GM12864 (cell line): ENCODE data around the gene SHISA3.

Experiments
- DNase-seq: peaks from one replicate; pipeline ENCODE4 v3.0.0-alpha.2; 2011; ENCODE audit warnings: low read depth
- H3K4me3 ChIP-seq: 2 replicates; pipeline ENCODE4 v1.5.1; 2011; ENCODE audit warnings: mild to moderate bottlenecking, low read depth, low read length, control low read depth
- TF ChIP-seq, protein P1 (sequence below): IDR thresholded peaks from 2 replicates; pipeline ENCODE4 v1.5.1; 2011; ENCODE audit warnings: low read depth, mild to moderate bottlenecking, moderate library complexity, low read length, control low read depth, inconsistent platforms; ENCODE audit errors: missing control alignments

The SHISA3 gene

DNA sequence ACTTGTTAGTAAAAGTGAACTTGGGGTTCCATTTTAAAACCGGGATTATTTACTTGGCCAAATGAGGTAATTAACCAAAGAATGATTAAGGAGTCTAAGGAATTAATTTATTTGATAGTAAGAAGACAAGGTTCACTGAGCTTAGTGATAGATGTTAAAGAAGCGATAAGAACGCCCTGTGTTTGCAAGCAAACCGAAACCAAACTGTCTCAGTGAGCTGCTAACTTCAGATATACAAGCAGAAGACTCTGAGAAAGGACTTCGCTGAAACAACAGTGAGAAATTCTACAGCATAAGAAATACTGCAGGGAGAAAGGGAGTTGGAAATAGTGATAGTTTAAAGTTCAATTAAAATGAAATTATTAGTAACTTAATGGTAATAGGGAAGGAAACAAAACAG is 37.6 kb upstream of the SHISA3 start:
- TF ChIP-seq, protein P1, sequence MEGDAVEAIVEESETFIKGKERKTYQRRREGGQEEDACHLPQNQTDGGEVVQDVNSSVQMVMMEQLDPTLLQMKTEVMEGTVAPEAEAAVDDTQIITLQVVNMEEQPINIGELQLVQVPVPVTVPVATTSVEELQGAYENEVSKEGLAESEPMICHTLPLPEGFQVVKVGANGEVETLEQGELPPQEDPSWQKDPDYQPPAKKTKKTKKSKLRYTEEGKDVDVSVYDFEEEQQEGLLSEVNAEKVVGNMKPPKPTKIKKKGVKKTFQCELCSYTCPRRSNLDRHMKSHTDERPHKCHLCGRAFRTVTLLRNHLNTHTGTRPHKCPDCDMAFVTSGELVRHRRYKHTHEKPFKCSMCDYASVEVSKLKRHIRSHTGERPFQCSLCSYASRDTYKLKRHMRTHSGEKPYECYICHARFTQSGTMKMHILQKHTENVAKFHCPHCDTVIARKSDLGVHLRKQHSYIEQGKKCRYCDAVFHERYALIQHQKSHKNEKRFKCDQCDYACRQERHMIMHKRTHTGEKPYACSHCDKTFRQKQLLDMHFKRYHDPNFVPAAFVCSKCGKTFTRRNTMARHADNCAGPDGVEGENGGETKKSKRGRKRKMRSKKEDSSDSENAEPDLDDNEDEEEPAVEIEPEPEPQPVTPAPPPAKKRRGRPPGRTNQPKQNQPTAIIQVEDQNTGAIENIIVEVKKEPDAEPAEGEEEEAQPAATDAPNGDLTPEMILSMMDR, result no peak
- no peak for DNase-seq
- no peak overlapping the region for H3K4me3 ChIP-seq

DNA sequence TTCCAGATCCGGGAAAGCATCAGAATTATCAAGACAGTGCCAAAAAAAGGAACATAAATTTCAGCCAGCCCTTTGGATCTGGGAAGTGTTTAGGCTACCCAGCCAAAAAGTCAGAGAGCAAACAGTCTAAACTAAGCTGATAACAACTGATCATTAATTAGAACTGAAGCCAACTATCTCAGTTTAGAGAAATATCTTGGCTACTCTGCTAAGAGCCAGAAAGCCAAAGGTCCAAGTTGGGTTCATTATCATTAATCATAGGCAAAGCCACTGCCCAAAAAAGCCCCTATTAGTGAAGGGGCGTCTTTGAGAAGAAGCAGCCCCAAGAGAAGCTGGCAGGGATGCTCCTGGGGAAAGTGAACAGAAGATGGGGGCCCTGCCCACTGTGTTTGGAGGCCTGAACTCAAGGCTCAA is 37.0 kb upstream of the SHISA3 start:
- no peak overlapping the region for H3K4me3 ChIP-seq

DNA sequence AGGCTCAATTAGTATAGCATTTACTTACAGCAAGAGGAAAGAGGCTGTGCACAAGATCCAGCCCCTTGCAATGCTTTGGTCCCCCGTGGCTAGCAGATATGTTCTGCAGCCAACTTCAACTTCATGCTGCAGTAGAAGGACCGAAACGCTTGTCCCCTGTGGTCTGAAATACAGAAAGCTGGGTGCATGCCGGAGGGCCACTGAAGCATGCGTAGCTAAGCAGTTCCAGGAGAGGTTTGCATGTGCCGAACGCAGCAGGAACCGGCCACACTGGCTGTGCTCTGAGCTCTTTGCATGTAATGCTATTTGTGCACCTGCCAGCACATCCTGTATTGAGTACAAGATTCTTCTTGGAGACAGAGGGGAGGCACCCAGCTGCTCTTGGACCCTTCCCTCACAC is 35.8 kb upstream of the SHISA3 start:
- no peak overlapping the region for H3K4me3 ChIP-seq
- TF ChIP-seq, protein P1, result no peak
- DNase-seq, result no peak

More for the DNA sequence above, 37.0 kb upstream of the SHISA3 start:
- TF ChIP-seq, protein P1, result no peak
- no peak for DNase-seq

DNA sequence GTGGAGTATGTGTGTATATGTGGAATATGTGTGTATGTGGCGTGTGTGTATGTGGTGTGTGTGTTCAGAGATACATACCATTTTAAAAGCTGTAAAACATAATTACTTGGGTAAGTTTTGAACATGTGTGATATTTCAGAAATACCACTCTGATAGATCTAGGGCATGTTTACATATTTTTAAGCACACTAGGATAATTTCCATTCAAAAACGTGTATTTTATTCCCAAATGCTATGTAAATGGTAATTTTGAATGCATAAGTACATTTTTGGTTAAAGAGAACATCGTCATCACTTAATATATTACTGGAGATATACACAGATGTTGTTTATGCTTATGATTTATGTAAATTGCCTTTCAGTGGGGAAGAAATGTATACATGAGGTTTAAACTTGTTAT is 34.7 kb upstream of the SHISA3 start:
- H3K4me3 ChIP-seq, result no peak overlapping the region
- TF ChIP-seq, protein P1, result no peak
- DNase-seq, result no peak

DNA sequence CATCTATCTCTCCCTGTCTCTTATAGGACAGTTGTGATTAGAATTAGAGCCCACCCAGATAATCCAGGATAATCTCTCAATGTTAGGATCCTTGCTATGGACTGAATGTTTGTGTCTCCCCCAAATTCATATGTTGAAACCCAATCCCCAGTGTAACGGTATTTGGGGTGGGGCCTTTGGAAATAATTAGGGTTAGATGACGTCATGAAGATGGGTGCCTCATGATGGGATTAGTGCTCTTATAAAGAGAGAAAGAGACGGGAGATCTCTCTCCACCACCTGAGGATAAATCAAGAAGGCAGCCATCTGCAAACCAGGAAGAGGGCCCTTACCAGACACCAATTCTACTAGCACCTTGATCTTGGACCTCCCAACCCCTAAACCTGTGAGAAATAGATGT is 33.7 kb upstream of the SHISA3 start:
- TF ChIP-seq, protein P1, result no peak
- no peak for DNase-seq
- H3K4me3 ChIP-seq, result no peak overlapping the region

DNA sequence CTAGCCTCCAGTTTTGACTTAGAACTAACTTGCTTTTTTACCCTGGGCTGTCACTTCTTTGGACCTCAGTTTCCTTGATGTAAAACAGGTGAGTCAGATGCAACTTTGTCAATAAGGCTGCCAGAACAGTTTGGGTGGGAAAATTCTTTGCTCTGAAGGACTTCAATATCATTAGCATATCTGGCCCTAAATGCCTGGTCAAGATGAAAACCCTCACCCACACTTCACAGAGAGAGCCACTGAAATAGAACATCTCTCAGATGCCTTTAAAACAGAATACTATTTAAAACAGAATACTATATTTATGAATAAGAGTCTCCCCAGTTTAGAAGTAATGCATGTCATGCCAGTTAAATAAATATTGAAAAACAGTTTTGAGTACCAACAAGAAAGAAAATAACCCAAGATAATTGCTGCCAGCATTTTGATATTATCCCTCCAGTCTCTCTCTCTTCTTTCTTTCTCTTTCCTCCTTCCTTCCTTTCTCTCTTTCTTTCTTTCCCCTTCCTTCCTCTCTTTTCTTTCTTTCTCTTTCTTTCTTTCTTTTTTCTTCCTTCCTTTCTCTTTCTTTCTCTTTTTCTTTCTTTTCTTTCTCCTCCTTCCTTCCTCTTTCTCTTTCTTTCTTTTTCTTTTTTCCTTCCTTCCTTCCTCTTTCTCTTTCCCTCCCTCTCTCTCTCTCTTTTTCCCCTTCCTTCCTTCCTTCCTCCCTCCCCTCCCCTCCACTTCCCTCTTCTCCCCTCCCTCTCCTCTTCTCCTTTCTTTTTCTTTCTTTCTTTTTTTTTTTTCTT is 32.8 kb upstream of the SHISA3 start:
- DNase-seq, result no peak
- TF ChIP-seq, protein P1, result no peak

DNA sequence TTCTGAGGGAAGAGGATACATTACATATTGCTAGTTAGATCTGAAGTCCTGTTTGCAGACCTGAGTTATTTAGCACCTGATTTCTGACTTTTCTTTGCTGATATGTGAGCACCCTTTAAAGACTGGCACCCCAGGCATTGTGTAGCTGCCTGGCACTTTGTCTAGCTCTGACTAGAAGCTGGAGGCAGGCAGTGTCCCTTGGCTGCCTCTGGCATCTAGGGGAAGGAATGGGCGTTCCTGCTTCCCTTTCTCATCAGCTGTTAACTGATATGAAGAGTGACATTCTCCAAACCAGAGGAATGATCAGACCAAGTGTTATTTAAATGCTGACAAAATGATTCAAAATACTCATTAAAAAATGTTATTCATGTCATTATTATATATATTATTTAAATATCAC is 30.3 kb upstream of the SHISA3 start:
- TF ChIP-seq, protein P1, result no peak
- DNase-seq, result no peak
- no peak overlapping the region for H3K4me3 ChIP-seq

More for the DNA sequence above, 32.8 kb upstream of the SHISA3 start:
- H3K4me3 ChIP-seq, result no peak overlapping the region
